Prostate gland (tissue), 2 donors: ENCODE data around the gene CAPN5. TPM values are rescaled to one million over a fixed set of nuclear protein-coding genes. Genes with fewer than 3 reads are reported as not detected.

Experiments
- DNase-seq: peaks from one replicate; pipeline ENCODE4 v3.0.0-alpha.2; 2019; ENCODE audit warnings: low spot score
- H3K27ac ChIP-seq, 2 donors: fragments of 200-600 bp; sonication (generic); 2 replicates each; pipeline ENCODE4 v1.5.1; 2017 to 2019
- H3K27me3 ChIP-seq: fragments of 200-600 bp; sonication (generic); replicated peaks from 2 replicates; pipeline ENCODE4 v1.5.1; 2019; ENCODE audit not compliant: insufficient read depth
- H3K36me3 ChIP-seq, 2 donors: fragments of 200-600 bp; sonication (generic); 1 replicate in 1 of 2; 2 replicates in 1 of 2; pipeline versions ENCODE4 v1.5.1 to v1.8.1; 2017 to 2019
- H3K4me1 ChIP-seq: fragments of 200-600 bp; sonication (generic); replicated peaks from 2 replicates; pipeline ENCODE4 v1.5.1; 2019
- H3K4me3 ChIP-seq, 2 donors: fragments of 200-600 bp; sonication (generic); 2 replicates each; pipeline ENCODE4 v1.5.1; 2017 to 2019
- H3K9me3 ChIP-seq: fragments of 200-600 bp; sonication (generic); 2 replicates; pipeline ENCODE4 v1.5.1; 2017
- CTCF ChIP-seq, 4 experiments: fragments of 200-600 bp in 2 of 4; fragments of 450-650 bp in 2 of 4; sonication (generic) in 2 of 4; IDR thresholded peaks; 1 replicate in 3 of 4; 2 replicates in 1 of 4; pipeline ENCODE4 v1.5.1; 2016 to 2019; ENCODE audit warnings: antibody characterized with exemption in 4 of 4, mild to moderate bottlenecking in 2 of 4, moderate library complexity in 2 of 4
- POLR2A ChIP-seq: fragments of 450-650 bp; IDR thresholded peaks from one replicate; pipeline ENCODE4 v1.6.1; 2016; ENCODE audit warnings: antibody characterized with exemption, mild to moderate bottlenecking
- POLR2AphosphoS5 ChIP-seq: sonication (generic); formaldehyde crosslinking; IDR thresholded peaks from one replicate; pipeline ENCODE4 v1.6.1; 2017; ENCODE audit warnings: antibody characterized with exemption
- WGBS: methylation state at CpG from one replicate; pipeline ENCODE4 v1.1.5; 2018; 5-methylcytosine and 5-hydroxymethylcytosine counted together
- intact Hi-C: fragments of 100-400 bp; cut with DNase I; formaldehyde crosslinking; loops from one replicate; pipeline ENCODE4 v1.14.2; 2022
- total RNA-seq, 2 donors: library from RNA; depleted of rRNA; stranded (reverse); fragments of >200 nt; gene quantifications; one replicate each; pipeline ENCODE4 v1.1.0, GENCODE V29; 2016

CAPN5 gene
- total RNA-seq, 2 donors from 2014 or later, result 28.6 to 83.5 TPM

GRCh38 chr11:77052518-77052917 is 14.3 kb upstream of the CAPN5 start:
- Histone ChIP-seq H3K36me3 (no peaks in the 10 kb centered on the region), H3K9me3 (no peaks in the 10 kb centered on the region), H3K4me1 (no peaks in the 10 kb centered on the region), H3K4me3 (no peak overlapping the region), H3K27me3 (no peaks in the 10 kb centered on the region), H3K27ac (no peak overlapping the region)
- intact Hi-C loops, result no loop called here
- 79% methylated on average over 7 of the region's 7 CpGs for WGBS
- DNase-seq, result no peak
- TF ChIP-seq CTCF (IDR thresholded peaks at IDR 0.05) (no peak), POLR2AphosphoS5 (no peak), POLR2A (no peak)

- no peaks in the 10 kb centered on the region for H3K4me1 ChIP-seq
- no peaks in the 10 kb centered on the region for H3K36me3 ChIP-seq
- no peak for TF ChIP-seq POLR2AphosphoS5
- TF ChIP-seq CTCF (IDR thresholded peaks at IDR 0.05), result no peak
- TF ChIP-seq POLR2A, result no peak
- no peak overlapping the region for H3K27ac ChIP-seq
- intact Hi-C loops, result no loop called here
- WGBS, result 84% methylated on average over 12 of the region's 14 CpGs
- H3K4me3 ChIP-seq, result no peak overlapping the region
- H3K27me3 ChIP-seq, result no peaks in the 10 kb centered on the region
- DNase-seq, result no peak
- no peaks in the 10 kb centered on the region for H3K9me3 ChIP-seq
Measured at GRCh38 chr11:77053217-77054015, 13.4 kb upstream of the CAPN5 start.

GRCh38 chr11:77054084-77054483 is 12.7 kb upstream of the CAPN5 start:
- no peak for DNase-seq
- Histone ChIP-seq H3K27me3 (no peaks in the 10 kb centered on the region), H3K9me3 (no peaks in the 10 kb centered on the region), H3K36me3 (no peaks in the 10 kb centered on the region), H3K4me3 (no peak overlapping the region), H3K4me1 (no peaks in the 10 kb centered on the region), H3K27ac (no peak overlapping the region)
- TF ChIP-seq POLR2AphosphoS5 (no peak), POLR2A (no peak), CTCF (IDR thresholded peaks at IDR 0.05) (no peak)
- WGBS, result 100% methylated on average over 1 of the region's 1 CpG
- intact Hi-C loops, result no loop called here

GRCh38 chr11:77055101-77055561 is 11.6 kb upstream of the CAPN5 start:
- TF ChIP-seq POLR2AphosphoS5, result no peak
- TF ChIP-seq CTCF (IDR thresholded peaks at IDR 0.05), result no peak
- TF ChIP-seq POLR2A, result no peak
- no peak overlapping the region for H3K27ac ChIP-seq
- no peak overlapping the region for H3K4me3 ChIP-seq
- no peak for DNase-seq
- intact Hi-C loops, result no loop called here
- H3K36me3 ChIP-seq, result no peaks in the 10 kb centered on the region
- WGBS, result 59% methylated on average over 2 of the region's 2 CpGs
- H3K9me3 ChIP-seq, result no peaks in the 10 kb centered on the region
- H3K27me3 ChIP-seq, result no peaks in the 10 kb centered on the region
- H3K4me1 ChIP-seq, result no peaks in the 10 kb centered on the region

GRCh38 chr11:77055913-77056312 is 10.9 kb upstream of the CAPN5 start:
- no peak overlapping the region for H3K4me3 ChIP-seq
- H3K9me3 ChIP-seq, result no peaks in the 10 kb centered on the region
- 89% methylated on average over 5 of the region's 5 CpGs for WGBS
- H3K27ac ChIP-seq, result no peak overlapping the region
- H3K4me1 ChIP-seq, result peaks cover 4% of the 10 kb centered on the region
- no peaks in the 10 kb centered on the region for H3K36me3 ChIP-seq
- intact Hi-C loops, result no loop called here
- H3K27me3 ChIP-seq, result no peaks in the 10 kb centered on the region
- no peak for TF ChIP-seq POLR2AphosphoS5
- TF ChIP-seq CTCF (IDR thresholded peaks at IDR 0.05), result no peak
- TF ChIP-seq POLR2A, result no peak
- DNase-seq, result no peak
